Measurements from ENCODE around the gene ZC3H18.

- no peak for TF ChIP-seq CTCF (IDR thresholded peaks at IDR 0.05)
- no peak for TF ChIP-seq POLR2A (IDR thresholded peaks at IDR 0.05)
- TF ChIP-seq EP300 (IDR thresholded peaks at IDR 0.05) = no peak
These were observed 77.2 kb downstream of the ZC3H18 start for GRCh38 chr16:88647178-88648070.
